DND-41 (cell line): ENCODE data around the gene WAC.

Source experiments
- ATAC-seq: fragments of 200-7000 bp; cut with Tn5 transposase; 3 replicates; pipeline ENCODE4 v1.9.1; 2021; ENCODE audit warnings: low read depth; ENCODE audit not compliant: insufficient read depth
- DNase-seq: peaks from one replicate; pipeline ENCODE4 v3.0.0-alpha.2; 2020
- H2AFZ ChIP-seq: 2 replicates; pipeline ENCODE4 v1.6.0; 2012; ENCODE audit warnings: low read depth, low read length
- H3K27ac ChIP-seq: 2 replicates; pipeline ENCODE4 v1.5.1; 2012; ENCODE audit warnings: low read length, inconsistent platforms
- H3K27me3 ChIP-seq: fragments of 200-600 bp; sonication (generic); 2 replicates; pipeline ENCODE4 v1.6.0; 2012; ENCODE audit warnings: low read length, mild to moderate bottlenecking, inconsistent platforms; ENCODE audit not compliant: insufficient read depth, poor library complexity
- H3K36me3 ChIP-seq: 2 replicates; pipeline ENCODE4 v1.5.1; 2012; ENCODE audit warnings: low read length, inconsistent platforms; ENCODE audit not compliant: insufficient read depth
- H3K4me1 ChIP-seq: 2 replicates; pipeline ENCODE4 v1.5.1; 2012; ENCODE audit warnings: mild to moderate bottlenecking, low read length; ENCODE audit not compliant: insufficient read depth
- H3K4me2 ChIP-seq: 2 replicates; pipeline ENCODE4 v1.6.0; 2012; ENCODE audit warnings: mild to moderate bottlenecking, moderate library complexity, low read length, inconsistent platforms; ENCODE audit not compliant: insufficient read depth
- H3K4me3 ChIP-seq, 2 experiments: fragments of 200-600 bp in 1 of 2; shearing (Covaris generic) in 1 of 2; 2 replicates each; pipeline ENCODE4 v1.5.1; 2012 to 2016; ENCODE audit warnings: inconsistent platforms in 2 of 2, low read length in 2 of 2, mild to moderate bottlenecking in 2 of 2, low read depth in 1 of 2, moderate library complexity in 1 of 2
- H3K79me2 ChIP-seq: 2 replicates; pipeline ENCODE4 v1.6.0; 2012; ENCODE audit warnings: low read length, inconsistent platforms; ENCODE audit not compliant: insufficient read depth
- H3K9ac ChIP-seq: 2 replicates; pipeline ENCODE4 v1.6.0; 2012; ENCODE audit warnings: low read depth, mild to moderate bottlenecking, inconsistent platforms, low read length, moderate library complexity
- H3K9me3 ChIP-seq: 2 replicates; pipeline ENCODE4 v1.5.1; 2012; ENCODE audit warnings: low read length, moderate library complexity, mild to moderate bottlenecking, inconsistent platforms; ENCODE audit not compliant: insufficient read depth, severe bottlenecking
- H4K20me1 ChIP-seq: 2 replicates; pipeline ENCODE4 v1.6.0; 2012; ENCODE audit warnings: low read length; ENCODE audit not compliant: insufficient read depth
- EZH2 ChIP-seq: IDR thresholded peaks from 3 replicates; pipeline ENCODE4 v1.6.1; 2012; ENCODE audit warnings: borderline replicate concordance, low read depth, mild to moderate bottlenecking, moderate library complexity, low read length, inconsistent platforms; ENCODE audit not compliant: severe bottlenecking
- TF ChIP-seq, protein P1 (sequence below): IDR thresholded peaks from 2 replicates; pipeline ENCODE4 v1.5.1; 2012; ENCODE audit warnings: borderline replicate concordance, low read length, moderate library complexity, mild to moderate bottlenecking; ENCODE audit not compliant: poor library complexity, severe bottlenecking; ENCODE audit errors: extremely low read depth

The WAC gene

DNA sequence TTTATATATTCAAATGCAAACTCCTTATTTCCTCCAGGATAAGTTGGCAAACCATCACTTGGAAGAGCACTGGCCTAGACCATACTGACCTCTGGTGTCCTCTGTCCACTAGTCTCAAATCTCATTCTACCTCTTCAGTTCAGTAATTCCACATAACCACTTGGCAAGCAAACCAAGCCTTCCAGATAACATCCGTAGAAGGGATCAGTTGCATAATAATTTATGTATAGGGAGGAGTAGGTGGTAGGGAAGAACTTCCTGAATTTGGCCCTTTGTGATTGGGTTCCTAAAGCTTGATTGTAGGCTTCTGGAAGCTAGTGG lies 55.0 kb downstream of the WAC start:
- Histone ChIP-seq H3K4me2 (no peak overlapping the region), H4K20me1 (peaks cover 71% of the 10 kb centered on the region), H3K4me3 (no peak overlapping the region), H3K27me3 (no peaks in the 10 kb centered on the region), H2AFZ (no peak overlapping the region), H3K27ac (no peak overlapping the region), H3K4me1 (no peaks in the 10 kb centered on the region), H3K36me3 (peaks cover 98% of the 10 kb centered on the region), H3K9me3 (no peaks in the 10 kb centered on the region), H3K79me2 (peaks cover 99% of the 10 kb centered on the region), H3K9ac (no peak overlapping the region)
- no peak for ATAC-seq
- no peak for TF ChIP-seq EZH2
- TF ChIP-seq, protein P1, sequence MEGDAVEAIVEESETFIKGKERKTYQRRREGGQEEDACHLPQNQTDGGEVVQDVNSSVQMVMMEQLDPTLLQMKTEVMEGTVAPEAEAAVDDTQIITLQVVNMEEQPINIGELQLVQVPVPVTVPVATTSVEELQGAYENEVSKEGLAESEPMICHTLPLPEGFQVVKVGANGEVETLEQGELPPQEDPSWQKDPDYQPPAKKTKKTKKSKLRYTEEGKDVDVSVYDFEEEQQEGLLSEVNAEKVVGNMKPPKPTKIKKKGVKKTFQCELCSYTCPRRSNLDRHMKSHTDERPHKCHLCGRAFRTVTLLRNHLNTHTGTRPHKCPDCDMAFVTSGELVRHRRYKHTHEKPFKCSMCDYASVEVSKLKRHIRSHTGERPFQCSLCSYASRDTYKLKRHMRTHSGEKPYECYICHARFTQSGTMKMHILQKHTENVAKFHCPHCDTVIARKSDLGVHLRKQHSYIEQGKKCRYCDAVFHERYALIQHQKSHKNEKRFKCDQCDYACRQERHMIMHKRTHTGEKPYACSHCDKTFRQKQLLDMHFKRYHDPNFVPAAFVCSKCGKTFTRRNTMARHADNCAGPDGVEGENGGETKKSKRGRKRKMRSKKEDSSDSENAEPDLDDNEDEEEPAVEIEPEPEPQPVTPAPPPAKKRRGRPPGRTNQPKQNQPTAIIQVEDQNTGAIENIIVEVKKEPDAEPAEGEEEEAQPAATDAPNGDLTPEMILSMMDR: no peak
- DNase-seq: no peak

DNA sequence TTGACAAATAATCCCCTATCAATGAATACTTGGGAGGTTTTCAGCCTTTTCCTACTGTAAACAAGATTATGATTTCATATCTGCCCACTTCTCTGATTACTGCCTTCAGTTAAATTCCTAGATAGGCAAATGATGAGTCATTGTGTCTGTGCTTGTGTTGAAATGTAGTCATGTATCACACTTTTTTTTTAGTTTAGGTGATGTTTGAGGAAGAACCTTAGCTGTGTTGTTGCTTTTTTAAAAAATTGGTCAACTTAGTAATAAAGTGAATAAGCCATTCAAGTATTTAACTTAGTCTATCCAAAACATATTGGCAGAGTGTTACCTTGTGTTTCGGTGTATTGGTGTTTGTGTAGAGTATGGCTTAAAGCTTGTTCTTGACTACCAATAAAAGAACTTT lies 60.0 kb downstream of the WAC start:
- no peak overlapping the region for H3K9ac ChIP-seq
- H3K9me3 ChIP-seq: no peaks in the 10 kb centered on the region
- H3K36me3 ChIP-seq: peaks cover 96% of the 10 kb centered on the region
- no peak overlapping the region for H3K4me3 ChIP-seq
- H3K79me2 ChIP-seq: peaks cover 99% of the 10 kb centered on the region
- DNase-seq: no peak
- no peak for ATAC-seq
- no peak overlapping the region for H2AFZ ChIP-seq
- H3K4me2 ChIP-seq: no peak overlapping the region
- no peaks in the 10 kb centered on the region for H3K4me1 ChIP-seq
- H3K27ac ChIP-seq: no peak overlapping the region
- H4K20me1 ChIP-seq: peaks cover 61% of the 10 kb centered on the region
- H3K27me3 ChIP-seq: no peaks in the 10 kb centered on the region
- TF ChIP-seq, protein P1: no peak
- no peak for TF ChIP-seq EZH2

DNA sequence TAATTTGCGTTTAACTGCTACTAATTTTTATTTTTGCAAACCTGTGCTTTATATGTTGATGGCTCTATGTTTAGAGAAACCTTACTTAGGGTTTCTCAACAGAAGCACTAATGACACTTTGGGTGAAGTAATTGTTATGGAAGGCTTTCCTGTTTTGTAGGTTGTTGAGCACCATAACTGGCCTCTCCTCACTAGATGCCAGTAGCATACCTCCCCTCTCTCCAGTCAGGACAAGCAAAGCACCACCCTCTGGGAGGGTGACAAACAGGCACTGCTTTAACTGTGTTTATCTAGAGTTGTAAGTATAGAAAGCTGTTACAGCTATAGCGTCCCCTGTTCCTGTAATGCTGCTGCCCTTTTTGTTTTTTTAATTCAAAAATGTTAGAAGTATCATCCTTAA lies 60.9 kb downstream of the WAC start:
- Histone ChIP-seq H4K20me1 (peaks cover 64% of the 10 kb centered on the region), H3K4me3 (no peak overlapping the region), H3K79me2 (peaks cover 99% of the 10 kb centered on the region), H2AFZ (no peak overlapping the region), H3K27me3 (no peaks in the 10 kb centered on the region), H3K9ac (no peak overlapping the region), H3K27ac (no peak overlapping the region), H3K36me3 (peaks cover 98% of the 10 kb centered on the region), H3K9me3 (no peaks in the 10 kb centered on the region), H3K4me2 (no peak overlapping the region), H3K4me1 (no peaks in the 10 kb centered on the region)
- TF ChIP-seq EZH2: no peak
- TF ChIP-seq, protein P1: no peak
- DNase-seq: no peak
- no peak for ATAC-seq

DNA sequence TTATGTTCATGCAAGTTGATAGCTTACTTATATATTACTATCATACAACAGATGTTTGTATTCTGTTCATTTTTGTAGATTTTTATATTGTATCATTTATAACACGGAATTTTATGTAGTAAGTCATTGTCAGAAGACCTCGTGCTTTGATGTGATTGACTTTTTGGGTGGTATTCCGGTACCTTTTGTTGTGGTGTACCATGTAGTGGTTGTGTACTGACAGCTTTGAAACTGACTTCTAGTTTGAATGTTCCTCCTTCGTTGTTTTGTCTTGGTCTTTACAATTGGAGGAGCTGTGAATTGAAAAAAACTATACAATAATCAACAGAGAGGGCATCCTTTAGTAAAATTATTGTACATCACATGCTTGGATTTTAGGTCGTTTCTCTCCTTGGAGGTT lies 61.5 kb downstream of the WAC start:
- peaks cover 98% of the 10 kb centered on the region for H3K36me3 ChIP-seq
- no peak for DNase-seq
- no peak for ATAC-seq
- no peak overlapping the region for H2AFZ ChIP-seq
- no peak overlapping the region for H3K27ac ChIP-seq
- H3K9me3 ChIP-seq: no peaks in the 10 kb centered on the region
- no peak overlapping the region for H3K4me2 ChIP-seq
- peaks cover 70% of the 10 kb centered on the region for H4K20me1 ChIP-seq
- no peak overlapping the region for H3K9ac ChIP-seq
- peaks cover 99% of the 10 kb centered on the region for H3K79me2 ChIP-seq
- no peak overlapping the region for H3K4me3 ChIP-seq
- TF ChIP-seq, protein P1: no peak
- no peak for TF ChIP-seq EZH2
- no peaks in the 10 kb centered on the region for H3K27me3 ChIP-seq
- H3K4me1 ChIP-seq: no peaks in the 10 kb centered on the region
